Bronchial epithelial cell (primary cell): ENCODE data around the gene SMIM27. TPM values are rescaled to one million over a fixed set of nuclear protein-coding genes. Genes with fewer than 3 reads are reported as not detected.
A peak's percentile ranks its signal among the peaks of the same experiment; 100 is the strongest.

ENCODE experiments used
- DNase-seq: peaks from one replicate; pipeline ENCODE4 v3.0.0-alpha.2; 2010; ENCODE audit warnings: low read depth
- FAIRE-seq: peaks from 2 replicates; lab custom pipeline; 2011; peaks lifted over from hg19 to GRCh38; lab: Jason Lieb, UNC
- H3K27me3 ChIP-seq: 2 replicates; pipeline ENCODE4 v1.5.1; 2011; ENCODE audit warnings: low read length; ENCODE audit not compliant: control insufficient read depth, insufficient read depth
- H3K36me3 ChIP-seq: 2 replicates; pipeline ENCODE4 v1.5.1; 2011; ENCODE audit warnings: low read length; ENCODE audit not compliant: control insufficient read depth, insufficient read depth
- H3K4me3 ChIP-seq: 2 replicates; pipeline ENCODE4 v1.5.1; 2011; ENCODE audit warnings: mild to moderate bottlenecking, low read depth, low read length, control low read depth
- CTCF ChIP-seq: IDR thresholded peaks from 2 replicates; pipeline ENCODE4 v1.5.1; 2011; ENCODE audit warnings: mild to moderate bottlenecking, moderate library complexity, low read length, control low read depth, inconsistent platforms; ENCODE audit not compliant: insufficient read depth, severe bottlenecking
- total RNA-seq: library from RNA; depleted of rRNA; stranded (reverse); fragments of >200 nt; gene quantifications from 2 replicates; pipeline ENCODE4 v1.2.1, GENCODE V29; 2014

SMIM27 gene
- 1.3 and 3.1 TPM in 2 replicates for total RNA-seq

- DNase-seq, result peak; percentile 85
- Histone ChIP-seq H3K27me3 (no peaks in the 10 kb centered on the region), H3K36me3 (no peaks in the 10 kb centered on the region), H3K4me3 (peak within 1 kb of the TSS; percentile 63)
- TF ChIP-seq CTCF, result no peak
- no peak for FAIRE-seq
Measured at GRCh38 chr9:32552172-32552872, at the start of gene SMIM27, which contains the start of gene TOPORS. SMIM27 (plus strand) TSS chr9:32552327; CDS start chr9:32552435, 108 bp downstream. TOPORS (minus strand) TSS chr9:32552586; CDS start chr9:32552436, 150 bp downstream.

DNA sequence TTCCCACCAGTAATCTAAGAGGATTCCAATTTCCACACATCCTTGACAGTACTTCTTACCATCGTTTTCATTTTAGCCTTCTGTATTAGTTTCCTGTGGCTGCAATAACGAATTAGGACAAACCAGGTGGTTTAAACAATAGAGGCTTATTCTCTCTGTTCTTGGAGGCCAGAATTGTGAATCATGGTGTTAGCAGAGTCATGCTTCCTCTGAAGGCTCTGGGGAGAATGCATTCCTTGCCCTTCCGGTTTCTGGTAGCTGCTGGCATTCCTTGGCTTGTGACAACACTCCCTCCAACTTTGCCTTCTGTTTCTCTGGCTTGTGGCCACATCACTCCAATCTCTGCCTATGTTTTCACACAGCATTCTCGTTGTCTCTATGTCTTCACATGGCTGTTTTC, 49.7 kb upstream of the SMIM27 start:
- H3K27me3 ChIP-seq, result no peaks in the 10 kb centered on the region
- no peaks in the 10 kb centered on the region for H3K36me3 ChIP-seq
- no peak for TF ChIP-seq CTCF
- no peak overlapping the region for H3K4me3 ChIP-seq
- no peak for FAIRE-seq
- peak; percentile 90 for DNase-seq

- FAIRE-seq, result no peak
- DNase-seq, result no peak
- TF ChIP-seq CTCF, result no peak
- H3K27me3 ChIP-seq, result no peaks in the 10 kb centered on the region
- H3K36me3 ChIP-seq, result no peaks in the 10 kb centered on the region
- H3K4me3 ChIP-seq, result no peak overlapping the region
Measured at GRCh38 chr9:32503008-32503407, 49.1 kb upstream of the SMIM27 start.

- no peak for TF ChIP-seq CTCF
- DNase-seq (no peak), FAIRE-seq (no peak)
- no peak overlapping the region for H3K4me3 ChIP-seq
- H3K36me3 ChIP-seq, result no peaks in the 10 kb centered on the region
- no peaks in the 10 kb centered on the region for H3K27me3 ChIP-seq
Measured at GRCh38 chr9:32508728-32509127, 43.4 kb upstream of the SMIM27 start.

DNA sequence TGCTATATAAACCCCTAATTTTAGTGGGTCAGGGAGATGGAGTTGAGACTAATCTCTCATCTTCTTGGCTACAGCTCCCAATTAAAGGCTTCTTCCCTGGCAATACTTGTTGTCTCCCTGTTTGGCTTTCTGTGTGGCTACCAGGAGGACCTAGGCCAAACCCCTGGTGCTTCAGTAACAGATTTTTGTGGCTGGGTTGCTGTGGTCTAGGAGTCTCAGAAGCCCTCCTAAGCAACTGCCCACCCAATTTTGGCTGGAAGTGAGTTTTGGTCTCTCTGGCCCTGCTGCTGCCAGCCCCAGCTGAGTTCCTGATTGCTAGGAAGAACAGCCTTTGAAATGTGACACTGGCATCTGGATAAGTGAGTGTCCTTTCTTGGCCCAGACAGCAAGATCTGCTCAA, 35.9 kb upstream of the SMIM27 start:
- no peak for FAIRE-seq
- H3K27me3 ChIP-seq, result no peaks in the 10 kb centered on the region
- no peak overlapping the region for H3K4me3 ChIP-seq
- DNase-seq, result no peak
- TF ChIP-seq CTCF, result no peak
- no peaks in the 10 kb centered on the region for H3K36me3 ChIP-seq

DNA sequence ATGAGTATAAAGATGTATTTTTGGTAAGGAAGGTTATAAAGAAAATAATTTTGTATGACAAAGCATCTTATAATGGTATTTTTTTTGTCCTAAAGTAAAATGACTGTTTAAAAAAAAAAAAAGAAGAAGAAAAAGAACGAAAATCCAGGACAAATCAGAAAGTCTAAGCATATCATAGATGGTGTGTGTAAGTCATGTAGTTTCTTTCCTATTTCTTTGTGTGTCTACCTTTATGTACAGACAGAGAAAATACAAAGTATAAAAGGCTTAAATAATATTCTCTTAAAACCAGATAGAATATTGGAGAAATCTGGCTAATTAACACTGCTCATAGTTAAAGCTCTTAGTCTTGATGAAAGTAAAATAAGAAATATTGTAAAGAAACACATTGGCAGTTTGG, 33.9 kb upstream of the SMIM27 start:
- DNase-seq (no peak), FAIRE-seq (no peak)
- Histone ChIP-seq H3K27me3 (no peaks in the 10 kb centered on the region), H3K4me3 (no peak overlapping the region), H3K36me3 (no peaks in the 10 kb centered on the region)
- no peak for TF ChIP-seq CTCF
